ENCODE data around the gene TPSB2. TPM values are rescaled to one million over a fixed set of nuclear protein-coding genes. Genes with fewer than 3 reads are reported as not detected.

TPSB2 gene
- total RNA-seq, 1 experiment from 2014 or later: not detected

GRCh38 chr16:1264345-1265089 lies 34.5 kb upstream of the TPSB2 start:
- Histone ChIP-seq H3K4me3 (replicated peaks in 1 of 2; ENCODE audit: low read depth in 1 of 2, low read length in 2 of 2) (no peak overlapping the region), H3K79me2 (ENCODE audit: insufficient read depth, low read length) (no peaks in the 10 kb centered on the region), H3K9me3 (ENCODE audit: control insufficient read depth in 1 of 2, insufficient read depth in 1 of 2, low read depth in 1 of 2, low read length in 2 of 2) (no peaks in the 10 kb centered on the region; a peak in 1 of 4 replicates), H3K9ac (ENCODE audit: low read length) (no peak overlapping the region), H3K4me2 (ENCODE audit: low read length) (no peak overlapping the region), H3K27me3 (ENCODE audit: insufficient read depth, low read length) (peaks cover 2% of the 10 kb centered on the region; the same call in 1 of the 2 replicates), H3K27ac (ENCODE audit: low read depth, low read length) (no peak overlapping the region), H3K4me1 (ENCODE audit: control insufficient read depth in 1 of 2, insufficient read depth in 2 of 2, low read length in 2 of 2) (peaks cover 4 to 5% of the 10 kb centered on the region in 2 experiments; a peak in 3 of 4 replicates), H3K36me3 (ENCODE audit: control insufficient read depth in 1 of 2, insufficient read depth in 2 of 2, low read length in 2 of 2) (no peaks in the 10 kb centered on the region), H3K9me2 (ENCODE audit: insufficient read depth) (no peaks in the 10 kb centered on the region), H2AFZ (ENCODE audit: low read depth, low read length, poor library complexity, severe bottlenecking) (no peak overlapping the region), H4K20me1 (ENCODE audit: insufficient read depth) (no peaks in the 10 kb centered on the region)
- BruUV-seq (replicated peaks): no TSS peak
- DNase-seq (ENCODE audit: low read depth, low spot score) (no peak), ATAC-seq (no peak)
- intact Hi-C loops (cut with micrococcal nuclease): no loop called here
- RAD21 ChIA-PET (ENCODE audit: low non-redundant PET in 1 of 2, low total read pairs in 2 of 2, uncharacterized antibody in 2 of 2, unreplicated experiment in 2 of 2): no interaction called here
- TF ChIP-seq EZH2phosphoT487 (IDR thresholded peaks at IDR 0.05; ENCODE audit: borderline replicate concordance): no peak
- TF ChIP-seq JUND (IDR thresholded peaks at IDR 0.05): no peak
- no peak for TF ChIP-seq SRF (IDR thresholded peaks at IDR 0.05; ENCODE audit: low read depth)
- TF ChIP-seq MAX (IDR thresholded peaks at IDR 0.05): no peak
- no peak for TF ChIP-seq CBX3 (IDR thresholded peaks at IDR 0.05; ENCODE audit: low read depth)
- TF ChIP-seq, protein P1, sequence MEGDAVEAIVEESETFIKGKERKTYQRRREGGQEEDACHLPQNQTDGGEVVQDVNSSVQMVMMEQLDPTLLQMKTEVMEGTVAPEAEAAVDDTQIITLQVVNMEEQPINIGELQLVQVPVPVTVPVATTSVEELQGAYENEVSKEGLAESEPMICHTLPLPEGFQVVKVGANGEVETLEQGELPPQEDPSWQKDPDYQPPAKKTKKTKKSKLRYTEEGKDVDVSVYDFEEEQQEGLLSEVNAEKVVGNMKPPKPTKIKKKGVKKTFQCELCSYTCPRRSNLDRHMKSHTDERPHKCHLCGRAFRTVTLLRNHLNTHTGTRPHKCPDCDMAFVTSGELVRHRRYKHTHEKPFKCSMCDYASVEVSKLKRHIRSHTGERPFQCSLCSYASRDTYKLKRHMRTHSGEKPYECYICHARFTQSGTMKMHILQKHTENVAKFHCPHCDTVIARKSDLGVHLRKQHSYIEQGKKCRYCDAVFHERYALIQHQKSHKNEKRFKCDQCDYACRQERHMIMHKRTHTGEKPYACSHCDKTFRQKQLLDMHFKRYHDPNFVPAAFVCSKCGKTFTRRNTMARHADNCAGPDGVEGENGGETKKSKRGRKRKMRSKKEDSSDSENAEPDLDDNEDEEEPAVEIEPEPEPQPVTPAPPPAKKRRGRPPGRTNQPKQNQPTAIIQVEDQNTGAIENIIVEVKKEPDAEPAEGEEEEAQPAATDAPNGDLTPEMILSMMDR (IDR thresholded peaks at IDR 0.05 in 2 of 3, conservative IDR thresholded peaks at IDR 0.05 in 1 of 3; ENCODE audit: borderline replicate concordance in 1 of 3, insufficient read depth in 1 of 3, low read depth in 2 of 3, low read length in 2 of 3): no peak
- CTCF ChIA-PET: no interaction called here
- POLR2A ChIA-PET: no interaction called here
